Activated CD8-positive, alpha-beta memory T cell treated with anti-CD3 and anti-CD28 coated beads, Interleukin-2, amount 50 U/mL, for 48 hours (primary cell): Measurements from ENCODE around the gene SPRED2.

ENCODE experiments used
- DNase-seq: peaks from one replicate; pipeline ENCODE4 v3.0.0-alpha.2; 2020

SPRED2 gene

DNA sequence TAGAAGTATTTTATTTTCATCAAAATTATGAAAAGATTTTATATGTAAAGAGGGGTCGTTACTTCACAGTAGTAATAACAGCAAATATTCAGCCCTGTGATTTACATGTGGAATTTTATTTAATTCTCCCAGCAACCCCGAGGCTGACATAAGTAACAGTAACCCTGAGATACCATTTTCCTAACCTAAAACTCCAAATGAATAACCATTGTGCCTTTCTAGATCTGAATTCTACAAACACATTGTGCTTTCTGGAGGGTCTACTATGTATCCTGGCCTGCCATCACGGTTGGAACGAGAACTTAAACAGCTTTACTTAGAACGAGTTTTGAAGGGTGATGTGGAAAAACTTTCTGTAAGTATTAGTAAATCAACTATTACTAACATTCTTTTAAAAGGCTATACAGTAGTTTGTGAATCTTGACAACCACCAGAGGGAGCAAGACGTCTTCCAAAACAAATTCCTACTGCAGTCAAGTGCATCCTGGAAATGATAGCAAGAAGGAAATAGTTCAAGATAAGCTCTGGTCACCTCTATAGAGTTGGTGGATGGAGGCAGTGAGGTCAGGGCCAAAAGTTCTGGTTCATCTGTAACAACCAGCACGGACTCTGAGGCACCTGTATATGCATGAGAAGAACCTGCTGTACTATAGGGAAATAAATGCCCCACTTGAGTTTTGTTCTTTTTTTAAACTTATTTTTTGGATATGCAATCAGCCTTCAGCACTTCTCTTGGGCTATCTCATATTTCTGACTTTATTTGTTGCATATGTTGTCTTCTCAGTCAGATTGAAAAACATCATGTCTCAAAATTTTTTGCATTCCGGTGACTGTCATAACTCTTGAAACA is 167.4 kb downstream of the SPRED2 start:
- DNase-seq: no peak

DNA sequence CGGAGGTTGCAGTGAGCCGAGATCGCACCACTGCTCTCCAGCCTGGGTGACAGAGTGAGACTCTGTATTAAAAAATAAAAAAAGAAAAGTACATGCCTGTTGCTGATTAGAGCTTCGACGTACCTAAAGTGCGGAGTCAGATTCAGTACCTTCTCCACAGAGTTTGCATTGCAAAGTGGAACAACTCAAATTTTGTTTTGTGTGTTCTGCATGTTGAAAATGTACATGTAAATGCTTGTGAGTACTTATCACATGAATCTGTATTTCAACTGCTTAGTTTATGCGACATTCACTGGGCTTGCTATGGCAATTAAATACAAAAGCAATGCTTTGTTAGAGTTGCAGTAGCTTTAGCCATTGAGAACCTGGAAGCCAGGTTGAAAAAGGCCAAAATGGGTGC is 168.4 kb downstream of the SPRED2 start:
- DNase-seq: no peak

DNA sequence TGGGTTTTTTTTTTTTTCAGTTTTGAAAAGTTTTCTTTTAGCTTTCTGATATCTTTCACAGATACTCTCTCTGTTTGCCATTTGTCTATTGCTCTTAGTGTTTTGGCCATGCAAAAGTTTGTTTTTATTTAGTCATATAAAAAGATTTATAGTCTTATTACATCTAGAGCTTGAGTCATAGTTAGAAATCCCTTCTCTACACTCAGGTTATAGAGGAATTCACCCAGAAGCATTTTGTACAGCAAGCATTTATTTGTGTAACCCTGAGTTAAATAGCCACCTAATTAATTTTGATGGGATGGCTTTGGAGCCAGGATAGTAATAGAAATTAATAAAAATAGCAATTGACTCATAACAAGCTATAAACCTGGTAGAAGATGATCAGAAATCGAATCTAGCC is 169.1 kb downstream of the SPRED2 start:
- DNase-seq: no peak

DNA sequence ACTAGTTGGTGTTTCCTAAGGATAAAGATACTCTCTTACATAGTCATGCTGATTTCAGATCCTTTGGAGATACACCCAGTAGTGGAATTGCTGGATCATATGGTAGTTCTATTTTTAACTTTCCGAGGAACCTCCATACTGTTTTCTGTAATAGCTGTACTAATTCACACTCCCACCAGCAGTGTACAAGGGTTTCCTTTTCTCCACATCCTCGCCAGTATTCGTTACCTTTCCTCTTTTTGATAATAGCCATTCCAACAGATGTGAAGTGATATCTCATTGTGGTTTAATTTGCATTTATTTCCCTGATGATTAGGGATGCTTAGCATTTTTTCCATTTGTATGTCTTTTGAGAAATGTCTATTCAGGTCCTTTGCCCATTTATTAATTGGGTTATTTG is 170.7 kb downstream of the SPRED2 start:
- DNase-seq: no peak
